WI38 (cell line): ENCODE data around the gene GNAT3.

Source experiments
- H3K4me3 ChIP-seq: 2 replicates; pipeline ENCODE4 v1.5.1; 2011; ENCODE audit warnings: low read depth, mild to moderate bottlenecking, control low read depth, low read length
- TF ChIP-seq, protein P1 (sequence below): IDR thresholded peaks from 2 replicates; pipeline ENCODE4 v1.5.1; 2012; ENCODE audit warnings: low read depth, mild to moderate bottlenecking, control low read depth, low read length

The GNAT3 gene

DNA sequence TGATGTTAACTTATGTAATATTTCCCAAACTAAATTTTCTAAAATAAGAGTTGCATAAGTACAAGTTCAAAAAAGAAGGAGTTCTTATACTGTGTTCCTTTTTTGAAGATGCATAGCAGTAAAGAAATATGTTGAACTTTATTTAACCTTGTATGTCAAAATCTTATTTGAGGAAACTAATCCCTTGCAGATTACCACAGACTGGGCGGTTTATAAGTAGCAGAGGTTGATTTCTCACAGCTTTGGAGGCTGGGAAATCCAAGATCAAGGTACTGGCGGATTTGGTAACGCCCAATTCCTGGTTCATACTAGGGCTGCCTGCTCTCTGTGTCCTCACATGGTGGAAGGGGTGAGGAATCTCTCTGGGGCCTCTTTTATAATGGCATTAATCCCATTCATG, 68.5 kb downstream of the GNAT3 start:
- no peak overlapping the region for H3K4me3 ChIP-seq
- TF ChIP-seq, protein P1, sequence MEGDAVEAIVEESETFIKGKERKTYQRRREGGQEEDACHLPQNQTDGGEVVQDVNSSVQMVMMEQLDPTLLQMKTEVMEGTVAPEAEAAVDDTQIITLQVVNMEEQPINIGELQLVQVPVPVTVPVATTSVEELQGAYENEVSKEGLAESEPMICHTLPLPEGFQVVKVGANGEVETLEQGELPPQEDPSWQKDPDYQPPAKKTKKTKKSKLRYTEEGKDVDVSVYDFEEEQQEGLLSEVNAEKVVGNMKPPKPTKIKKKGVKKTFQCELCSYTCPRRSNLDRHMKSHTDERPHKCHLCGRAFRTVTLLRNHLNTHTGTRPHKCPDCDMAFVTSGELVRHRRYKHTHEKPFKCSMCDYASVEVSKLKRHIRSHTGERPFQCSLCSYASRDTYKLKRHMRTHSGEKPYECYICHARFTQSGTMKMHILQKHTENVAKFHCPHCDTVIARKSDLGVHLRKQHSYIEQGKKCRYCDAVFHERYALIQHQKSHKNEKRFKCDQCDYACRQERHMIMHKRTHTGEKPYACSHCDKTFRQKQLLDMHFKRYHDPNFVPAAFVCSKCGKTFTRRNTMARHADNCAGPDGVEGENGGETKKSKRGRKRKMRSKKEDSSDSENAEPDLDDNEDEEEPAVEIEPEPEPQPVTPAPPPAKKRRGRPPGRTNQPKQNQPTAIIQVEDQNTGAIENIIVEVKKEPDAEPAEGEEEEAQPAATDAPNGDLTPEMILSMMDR: no peak

- TF ChIP-seq, protein P1: no peak
Measured at GRCh38 chr7:80440883-80441282, 71.0 kb downstream of the GNAT3 start.

GRCh38 chr7:80439894-80440821, 71.7 kb downstream of the GNAT3 start:
- no peak overlapping the region for H3K4me3 ChIP-seq

More at GRCh38 chr7:80440883-80441282, 71.0 kb downstream of the GNAT3 start:
- no peak overlapping the region for H3K4me3 ChIP-seq

DNA sequence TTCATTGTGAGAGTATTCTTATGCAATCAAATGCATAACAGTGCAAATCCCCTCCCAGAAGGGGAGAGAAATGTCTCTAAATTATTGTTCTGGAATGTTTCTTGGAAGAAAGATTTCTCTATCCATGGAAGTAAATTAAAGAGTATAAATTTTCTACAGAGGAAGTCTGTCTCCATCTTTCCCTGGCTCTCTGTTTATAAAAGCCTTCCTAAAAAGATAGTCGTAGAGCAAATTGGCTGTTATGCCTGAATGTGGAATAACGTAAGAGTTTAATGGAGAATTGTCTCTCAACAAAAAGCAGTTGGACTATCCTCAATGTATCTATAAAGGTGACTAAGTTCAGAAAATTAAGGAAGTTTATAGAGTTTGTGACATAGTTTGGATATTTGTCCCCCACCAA, 76.3 kb downstream of the GNAT3 start:
- no peak overlapping the region for H3K4me3 ChIP-seq
- TF ChIP-seq, protein P1: no peak

More at GRCh38 chr7:80439894-80440821, 71.7 kb downstream of the GNAT3 start:
- TF ChIP-seq, protein P1: no peak

DNA sequence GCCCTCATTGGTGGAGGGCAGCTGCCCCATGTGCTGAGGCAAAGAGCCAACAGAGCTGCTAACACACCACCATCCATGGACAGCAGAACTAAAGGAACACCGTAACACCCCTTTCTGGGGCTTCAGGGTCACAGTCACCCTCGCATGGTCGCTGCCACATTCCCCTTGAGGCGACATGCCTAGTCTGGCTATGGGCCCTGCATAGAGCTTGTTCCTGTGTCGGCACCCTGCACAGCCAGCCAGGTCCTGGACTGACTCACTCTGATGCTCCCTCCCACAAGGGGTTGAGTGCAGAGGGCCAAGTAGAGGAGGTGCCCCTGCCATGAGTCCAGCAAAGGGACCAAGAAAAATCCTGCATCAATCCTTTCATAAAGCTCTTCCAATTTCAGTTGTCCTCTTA, 77.8 kb downstream of the GNAT3 start:
- H3K4me3 ChIP-seq: no peak overlapping the region
- TF ChIP-seq, protein P1: no peak

DNA sequence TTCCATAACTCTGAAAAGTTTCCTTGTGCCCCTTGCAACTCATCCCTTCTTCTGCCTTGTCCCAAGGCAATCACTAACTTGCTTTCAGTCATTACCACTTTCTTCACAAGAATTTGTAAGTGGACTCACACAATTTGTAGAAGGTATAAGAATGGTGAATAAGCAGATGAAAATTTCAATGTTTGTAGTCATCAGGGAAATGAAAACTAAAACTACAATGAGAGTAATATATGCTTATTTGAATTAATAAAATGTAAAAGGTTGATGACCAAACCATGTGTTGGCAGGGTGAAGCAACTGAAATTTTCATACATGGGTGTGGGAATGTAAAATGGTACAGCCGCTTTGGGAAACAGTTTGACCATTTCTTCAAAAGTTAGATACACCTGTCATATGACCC, 79.7 kb downstream of the GNAT3 start:
- TF ChIP-seq, protein P1: no peak
- H3K4me3 ChIP-seq: no peak overlapping the region

GRCh38 chr7:80429181-80429580, 82.7 kb downstream of the GNAT3 start:
- no peak overlapping the region for H3K4me3 ChIP-seq
- TF ChIP-seq, protein P1: no peak
